HepG2 (cell line): ENCODE measurements around the gene TMC2. TPM values are rescaled to one million over a fixed set of nuclear protein-coding genes. Genes with fewer than 3 reads are reported as not detected.

Experiments used
- CCAR2 ChIP-seq: fragments of 200-400 bp; formaldehyde crosslinking; optimal IDR thresholded peaks from 2 replicates; pipeline ENCODE3; 2018; ENCODE audit warnings: low read depth, mild to moderate bottlenecking, low read length, moderate library complexity
- CHD2 ChIP-seq: IDR thresholded peaks from 2 replicates; pipeline ENCODE4 v1.6.1; 2011; ENCODE audit warnings: low read depth, low read length, improper control_type of control experiment
- HMGXB3 ChIP-seq: sonication (generic); formaldehyde crosslinking; IDR thresholded peaks from 2 replicates; pipeline ENCODE4 v1.4.0; 2020; ENCODE audit warnings: missing genetic modification reagents, borderline replicate concordance
- KAT2B ChIP-seq: fragments of 150-350 bp; IDR thresholded peaks from 2 replicates; pipeline ENCODE4 v1.6.1; 2014; ENCODE audit warnings: low read depth, low read length, borderline replicate concordance
- KMT2B ChIP-seq: IDR thresholded peaks from 2 replicates; pipeline ENCODE4 v1.6.1; 2016; ENCODE audit warnings: missing genetic modification reagents, missing compliant biosample characterization
- LCORL ChIP-seq, 2 experiments: fragments of 450-650 bp in 1 of 2; sonication (generic) in 1 of 2; formaldehyde crosslinking in 1 of 2; IDR thresholded peaks; 2 replicates each; pipeline versions ENCODE4 v1.5.0 to v1.6.1; 2017 to 2020; ENCODE audit warnings: antibody characterized with exemption in 1 of 2, missing genetic modification reagents in 1 of 2
- NFE2 ChIP-seq: sonication (generic); formaldehyde crosslinking; IDR thresholded peaks from 2 replicates; pipeline ENCODE4 v1.4.0; 2020; ENCODE audit warnings: missing genetic modification reagents
- NFIB ChIP-seq: sonication (generic); formaldehyde crosslinking; IDR thresholded peaks from 2 replicates; pipeline ENCODE4 v1.9.0; 2021; ENCODE audit warnings: missing genetic modification reagents, mild to moderate bottlenecking, borderline replicate concordance
- PCBP2 ChIP-seq: fragments of 200-400 bp; formaldehyde crosslinking; optimal IDR thresholded peaks from 2 replicates; pipeline ENCODE3; 2018; ENCODE audit warnings: low read length, low read depth; ENCODE audit not compliant: poor library complexity, severe bottlenecking
- PHF8 ChIP-seq: sonication (generic); formaldehyde crosslinking; IDR thresholded peaks from 2 replicates; pipeline ENCODE4 v1.5.0; 2020; ENCODE audit warnings: missing genetic modification reagents
- POGK ChIP-seq: sonication (generic); formaldehyde crosslinking; conservative IDR thresholded peaks from 2 replicates; pipeline ENCODE4 v1.8.0; 2022; ENCODE audit warnings: mild to moderate bottlenecking, moderate library complexity, missing genetic modification reagents
- SIX1 ChIP-seq: sonication (generic); formaldehyde crosslinking; IDR thresholded peaks from 2 replicates; pipeline ENCODE4 v1.4.0; 2020; ENCODE audit warnings: missing genetic modification reagents, borderline replicate concordance
- THRA ChIP-seq: sonication (generic); formaldehyde crosslinking; IDR thresholded peaks from 2 replicates; pipeline ENCODE4 v1.4.0; 2020; ENCODE audit warnings: missing genetic modification reagents, borderline replicate concordance
- ZNF724P ChIP-seq: sonication (generic); formaldehyde crosslinking; IDR thresholded peaks from 2 replicates; pipeline ENCODE4 v1.8.0; 2022; ENCODE audit warnings: missing genetic modification reagents, borderline replicate concordance
- ZNF790 ChIP-seq: sonication (generic); formaldehyde crosslinking; IDR thresholded peaks from 2 replicates; pipeline ENCODE4 v1.8.0; 2022; ENCODE audit warnings: missing genetic modification reagents, mild to moderate bottlenecking, borderline replicate concordance
- ZNF850 ChIP-seq: sonication (generic); formaldehyde crosslinking; conservative IDR thresholded peaks from 2 replicates; pipeline ENCODE4 v1.9.0; 2021; ENCODE audit warnings: mild to moderate bottlenecking, missing genetic modification reagents
- polyA plus RNA-seq, 8 experiments: library from polyadenylated mRNA; depleted of rRNA in 3 of 8; stranded (reverse) in 7 of 8; unstranded in 1 of 8; fragments of >200 nt; fragmentation: Illumina TruSeq in 4 of 8; extraction: Trizol in 4 of 8; gene quantifications; 2 replicates each; pipeline versions ENCODE4 v1.2.1 to v1.2.3, GENCODE V29; 2011 to 2016; ENCODE audit warnings: low read depth in 4 of 8, missing spikeins in 1 of 8, mixed read lengths in 1 of 8; ENCODE audit not compliant: insufficient read depth in 1 of 8
- total RNA-seq, 5 experiments: library from RNA; depleted of rRNA; stranded (reverse); fragments of >200 nt; fragmentation: Illumina TruSeq; extraction: Trizol; gene quantifications; 2 replicates each; pipeline ENCODE4 v1.2.3, GENCODE V29; 2016; ENCODE audit warnings: low read depth in 1 of 5
- TF ChIP-seq, protein P1 (sequence below): sonication (generic); formaldehyde crosslinking; IDR thresholded peaks from 2 replicates; pipeline ENCODE4 v1.5.1; 2020; ENCODE audit warnings: mild to moderate bottlenecking, missing genetic modification reagents, borderline replicate concordance
- TF ChIP-seq, protein P2 (sequence below): sonication (generic); formaldehyde crosslinking; IDR thresholded peaks from 2 replicates; pipeline ENCODE4 v1.4.0; 2020; ENCODE audit warnings: mild to moderate bottlenecking, missing genetic modification reagents

TMC2 gene
- total and polyA plus RNA-seq, 2 of the 13 experiments (the other 11 are each of a cell fraction or from before 2014, with no cell fraction given) = not detected

- no peak for TF ChIP-seq SIX1 (CRISPR knock-in tag)
- peak; percentile 48; the same call in 1 of the 2 replicates for TF ChIP-seq KMT2B (CRISPR knock-in tag)
- TF ChIP-seq, protein P1, sequence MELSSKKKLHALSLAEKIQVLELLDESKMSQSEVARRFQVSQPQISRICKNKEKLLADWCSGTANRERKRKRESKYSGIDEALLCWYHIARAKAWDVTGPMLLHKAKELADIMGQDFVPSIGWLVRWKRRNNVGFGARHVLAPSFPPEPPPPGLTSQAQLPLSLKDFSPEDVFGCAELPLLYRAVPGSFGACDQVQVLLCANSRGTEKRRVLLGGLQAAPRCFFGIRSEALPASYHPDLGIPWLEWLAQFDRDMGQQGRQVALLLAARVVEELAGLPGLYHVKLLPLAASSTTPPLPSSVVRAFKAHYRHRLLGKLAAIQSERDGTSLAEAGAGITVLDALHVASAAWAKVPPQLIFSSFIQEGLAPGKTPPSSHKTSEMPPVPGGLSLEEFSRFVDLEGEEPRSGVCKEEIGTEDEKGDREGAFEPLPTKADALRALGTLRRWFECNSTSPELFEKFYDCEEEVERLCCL (CRISPR knock-in tag) = no peak; the same call in 1 of the 2 replicates
- peak; percentile 17 for TF ChIP-seq CCAR2
- TF ChIP-seq THRA (CRISPR knock-in tag) = no peak; the same call in 1 of the 2 replicates
- TF ChIP-seq ZNF850 (CRISPR knock-in tag) = peak; percentile 72; the same call in 1 of the 2 replicates
- TF ChIP-seq, protein P2, sequence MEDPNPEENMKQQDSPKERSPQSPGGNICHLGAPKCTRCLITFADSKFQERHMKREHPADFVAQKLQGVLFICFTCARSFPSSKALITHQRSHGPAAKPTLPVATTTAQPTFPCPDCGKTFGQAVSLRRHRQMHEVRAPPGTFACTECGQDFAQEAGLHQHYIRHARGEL (CRISPR knock-in tag) = peak; percentile 75; the same call in 1 of the 2 replicates
- TF ChIP-seq CHD2 = no peak; the same call in 1 of the 2 replicates
- peak; percentile 99; the same call in 1 of the 2 replicates for TF ChIP-seq ZNF790 (CRISPR knock-in tag)
- no peak for TF ChIP-seq NFIB (CRISPR knock-in tag)
- TF ChIP-seq POGK = peak; percentile 98
- peak; percentile 75; the same call in 1 of the 2 replicates for TF ChIP-seq HMGXB3 (CRISPR knock-in tag)
- peak; percentile 96 for TF ChIP-seq PHF8 (CRISPR knock-in tag)
- no peak for TF ChIP-seq LCORL (IDR thresholded peaks at IDR 0.05)
- TF ChIP-seq LCORL (CRISPR knock-in tag; IDR thresholded peaks at IDR 0.05) = peak; percentile 30
- TF ChIP-seq NFE2 = no peak
- TF ChIP-seq PCBP2 = no peak
- peak; percentile 91 for TF ChIP-seq ZNF724P (CRISPR knock-in tag)
- TF ChIP-seq KAT2B = no peak
Measured at GRCh38 chr20:2651772-2652723, 115.7 kb downstream of the TMC2 start, which contains the start of gene NOP56 (continued).
